ENCODE data around the gene STAB1.
A peak's percentile ranks its signal among the peaks of the same experiment; 100 is the strongest.

STAB1 gene

DNA sequence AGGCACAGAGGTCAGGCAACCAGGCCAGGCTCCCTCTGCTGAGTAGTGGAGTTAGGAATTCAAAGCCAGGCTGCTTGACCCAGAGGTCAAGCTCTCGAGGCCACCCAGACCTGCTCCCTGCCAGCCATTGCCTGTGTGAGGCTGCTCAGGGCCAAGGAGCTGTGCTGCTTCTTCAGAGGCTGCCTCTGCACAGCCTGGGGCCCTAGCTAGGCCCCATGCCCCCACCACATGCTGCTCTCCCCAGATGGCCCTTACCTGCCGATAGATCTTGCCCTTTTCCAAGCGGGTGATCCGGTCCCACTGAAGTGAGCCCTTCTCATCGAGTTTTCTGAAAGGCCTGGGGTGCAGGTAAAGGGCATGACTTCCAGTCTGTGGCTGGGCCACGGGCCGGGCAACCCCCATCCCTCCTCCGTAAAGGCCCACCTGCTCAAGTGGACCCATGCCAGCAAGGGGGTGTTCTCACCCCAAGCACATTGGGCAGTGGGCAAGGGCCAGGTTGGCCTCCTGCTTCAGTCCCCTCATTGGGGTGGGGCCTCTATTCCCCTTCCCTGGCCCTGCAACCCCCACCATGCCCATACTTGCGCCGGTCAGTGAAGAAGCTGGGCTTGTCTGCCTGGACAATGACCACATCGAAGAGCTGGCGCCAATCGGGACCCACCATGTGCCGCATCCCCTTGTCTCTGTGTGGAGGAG, 32.0 kb downstream of the STAB1 start:
- peaks cover 4% of the 10 kb centered on the region for H3K4me1 Mint-ChIP-seq

DNA sequence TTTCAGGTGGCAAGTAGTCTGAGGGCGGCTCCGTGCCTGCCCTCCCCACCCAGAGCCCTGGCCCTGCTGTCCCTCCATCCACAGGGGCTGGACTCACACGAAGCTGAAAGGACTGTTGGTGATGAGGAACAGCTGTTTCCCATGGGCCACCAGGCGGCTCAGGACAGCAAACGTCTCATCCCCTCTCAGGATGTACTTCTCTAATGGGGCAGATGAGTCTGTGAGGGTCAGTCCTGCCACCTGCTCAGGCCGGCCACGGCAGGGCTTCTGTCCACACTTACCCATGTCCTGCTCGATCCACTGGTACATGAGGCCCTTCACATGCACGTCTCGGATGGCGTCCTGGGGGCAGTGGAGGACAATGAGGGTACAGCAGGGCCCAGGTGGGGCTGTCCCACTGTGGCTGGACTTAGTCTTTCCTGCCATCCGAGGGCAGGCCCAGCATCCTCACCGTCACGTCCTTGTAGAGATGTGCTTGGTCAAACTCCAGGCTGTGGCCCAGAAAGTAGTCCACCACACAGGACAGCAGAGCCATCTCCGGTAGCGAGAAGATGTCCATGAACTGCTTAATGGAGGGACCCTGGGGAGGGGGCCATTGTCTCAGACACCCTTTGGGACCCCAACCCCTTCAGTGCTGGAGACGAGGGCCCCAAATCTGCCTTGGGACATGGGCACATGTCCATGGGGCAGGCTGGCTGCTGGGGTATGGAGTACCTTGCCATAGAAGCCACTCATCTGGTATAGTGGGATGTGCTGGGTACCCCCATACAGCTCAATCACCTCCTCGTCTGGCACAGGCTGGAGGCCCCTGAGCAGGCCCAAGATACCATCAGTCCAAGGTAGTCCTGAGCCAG, 32.8 kb downstream of the STAB1 start:
- ATAC-seq, result no peak
- H3K36me3 Mint-ChIP-seq (ENCODE audit: low read depth), result peaks cover 6% of the 10 kb centered on the region
- H3K9me3 Mint-ChIP-seq, result no peaks in the 10 kb centered on the region
- no peak overlapping the region for H3K4me3 Mint-ChIP-seq
- no peak for DNase-seq
- H3K27me3 Mint-ChIP-seq, result no peaks in the 10 kb centered on the region
- no peak overlapping the region for H3K27ac Mint-ChIP-seq
- H3K4me1 Mint-ChIP-seq, result peaks cover 9% of the 10 kb centered on the region

More for the DNA sequence above, 32.0 kb downstream of the STAB1 start:
- Mint-ChIP-seq H3K4me3 (no peak overlapping the region), H3K36me3 (ENCODE audit: low read depth) (peaks cover 6% of the 10 kb centered on the region), H3K27me3 (no peaks in the 10 kb centered on the region), H3K9me3 (no peaks in the 10 kb centered on the region), H3K27ac (no peak overlapping the region)
- DNase-seq (no peak), ATAC-seq (no peak)

DNA sequence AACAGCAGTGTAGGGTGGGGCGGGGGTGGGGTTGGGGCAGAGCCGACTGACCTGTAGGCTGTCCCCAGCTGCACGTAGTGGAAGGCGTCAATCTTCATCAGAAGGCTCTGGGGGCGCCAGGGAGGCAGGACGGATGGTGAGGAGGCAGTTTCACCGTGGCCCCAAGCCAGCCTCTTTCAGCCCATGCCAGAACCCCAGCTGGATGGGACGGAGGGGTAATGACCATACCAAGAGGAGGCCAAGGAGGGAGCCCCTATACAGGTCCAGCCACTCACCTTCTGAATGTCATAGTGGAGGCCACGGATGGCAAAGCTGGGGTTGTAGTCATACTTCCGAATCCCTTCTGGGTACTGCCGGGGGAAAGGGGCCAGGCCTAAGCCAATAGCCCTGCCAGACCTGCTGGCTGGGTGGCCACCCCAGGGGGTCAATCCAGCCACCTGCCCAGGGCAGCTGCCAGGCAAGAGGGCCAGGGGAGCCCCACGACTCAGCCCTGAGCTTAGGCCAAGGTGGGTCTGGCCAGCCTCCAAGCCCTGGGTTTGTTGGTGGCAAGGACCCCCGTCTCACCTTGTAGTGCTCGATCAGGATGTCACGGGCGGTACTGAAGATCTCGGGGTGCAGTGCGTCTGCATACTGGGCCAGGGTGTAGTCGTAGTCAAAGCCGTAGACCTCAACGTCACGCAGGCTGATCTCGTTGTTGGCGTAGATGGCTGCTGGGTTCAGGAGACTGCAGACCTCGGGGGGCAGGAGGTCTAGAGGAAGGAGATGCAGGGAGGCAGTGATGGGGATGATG, 33.6 kb downstream of the STAB1 start:
- Mint-ChIP-seq H3K9me3 (no peaks in the 10 kb centered on the region), H3K27me3 (no peaks in the 10 kb centered on the region), H3K27ac (no peak overlapping the region), H3K36me3 (ENCODE audit: low read depth) (peaks cover 6% of the 10 kb centered on the region), H3K4me1 (peaks cover 9% of the 10 kb centered on the region), H3K4me3 (no peak overlapping the region)
- DNase-seq, result no peak
- ATAC-seq, result no peak

DNA sequence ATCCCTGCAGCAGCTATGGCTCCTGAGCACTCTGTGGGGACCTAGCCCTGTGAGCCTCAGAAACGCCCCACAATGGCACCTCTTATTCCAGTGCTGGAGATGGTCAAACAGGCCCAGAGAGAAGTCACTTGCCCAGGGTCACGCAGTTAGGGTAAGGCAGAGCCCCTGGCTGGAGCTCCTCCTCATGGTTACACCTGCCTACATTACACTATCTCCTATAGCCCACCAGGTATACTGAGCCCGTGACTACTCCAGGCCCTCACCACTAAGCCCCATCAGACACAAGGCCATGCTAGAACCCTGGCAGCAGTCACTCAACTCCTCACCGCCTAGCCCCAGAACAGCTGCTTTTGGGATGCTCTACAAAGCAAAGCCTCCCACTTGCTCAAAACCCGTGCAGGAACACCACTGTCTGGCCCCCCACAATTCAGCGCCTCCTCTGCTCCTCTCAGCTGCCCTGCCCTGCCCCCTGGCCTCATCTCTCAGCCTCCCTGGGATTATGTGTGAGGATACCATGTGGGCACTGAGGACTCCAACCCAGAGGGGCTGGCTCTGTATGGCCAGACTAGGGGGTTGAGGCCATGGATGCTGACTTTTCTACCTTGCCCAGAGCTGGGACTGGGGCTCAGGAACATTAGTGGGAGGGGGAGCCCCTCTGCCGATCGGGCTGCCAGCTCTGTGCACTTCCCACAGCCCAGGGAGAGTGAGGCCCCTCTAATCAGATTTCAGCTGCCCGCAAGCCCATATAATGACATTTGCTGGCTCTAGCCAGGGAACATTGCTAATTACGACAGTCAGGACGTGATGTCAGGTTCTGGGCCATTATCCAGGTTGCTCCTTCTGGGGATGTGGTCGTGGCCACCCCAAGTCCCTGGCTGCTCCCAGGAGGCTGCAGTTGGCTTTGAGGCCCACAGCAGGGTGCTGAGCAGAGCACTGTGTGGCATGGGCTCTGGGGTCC, 34.5 kb downstream of the STAB1 start:
- Mint-ChIP-seq H3K27ac (no peak overlapping the region), H3K9me3 (no peaks in the 10 kb centered on the region), H3K4me3 (no peak overlapping the region), H3K4me1 (peaks cover 12% of the 10 kb centered on the region), H3K27me3 (no peaks in the 10 kb centered on the region), H3K36me3 (ENCODE audit: low read depth) (no peaks in the 10 kb centered on the region)
- DNase-seq, result no peak
- no peak for ATAC-seq

DNA sequence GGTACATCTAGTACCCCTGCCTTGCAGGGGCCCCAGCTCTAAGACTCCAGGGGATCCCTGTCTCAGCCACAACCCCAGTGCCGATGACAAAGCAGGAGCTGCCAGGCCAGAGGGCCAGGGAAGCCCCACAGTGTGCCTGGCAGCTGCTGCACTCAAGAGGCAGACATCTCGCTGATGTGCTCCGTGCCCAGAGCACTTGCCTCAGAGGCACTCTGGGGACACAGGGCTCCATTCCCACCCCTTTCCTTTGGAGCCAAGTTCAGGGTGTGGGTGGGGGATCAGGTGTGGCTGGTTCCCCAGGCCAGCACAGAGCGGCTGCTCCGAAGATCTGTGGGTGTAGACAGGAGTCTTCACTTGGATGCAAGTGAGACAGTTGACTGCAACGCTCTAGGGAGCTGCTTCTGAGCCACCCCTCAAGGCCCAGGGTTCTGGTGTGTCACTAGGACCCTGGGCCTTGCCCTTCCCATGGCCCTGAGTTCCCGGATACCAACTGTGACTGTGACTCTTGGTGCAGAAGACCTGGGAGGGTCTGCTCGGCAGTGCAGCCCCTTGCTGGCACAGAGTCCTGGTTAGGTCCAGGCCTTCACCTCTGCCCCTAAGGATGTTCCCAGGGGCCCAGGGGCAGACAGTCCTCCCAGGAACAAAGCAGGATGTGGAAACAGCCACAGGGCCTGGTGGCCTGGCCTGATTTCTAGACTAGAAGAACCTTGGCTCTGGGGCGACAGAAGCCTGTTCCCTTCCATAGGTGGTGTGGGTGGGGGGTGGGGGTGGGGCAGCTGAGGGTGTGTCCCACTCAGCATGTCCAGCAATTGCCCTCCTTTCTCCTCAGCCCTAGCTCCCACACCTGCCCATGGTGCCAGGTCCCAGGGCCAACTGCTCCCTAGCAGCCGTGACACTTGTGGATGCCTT, 36.0 kb downstream of the STAB1 start:
- DNase-seq (no peak), ATAC-seq (no peak)
- no peaks in the 10 kb centered on the region for H3K27me3 Mint-ChIP-seq
- no peak overlapping the region for H3K4me3 Mint-ChIP-seq
- no peak overlapping the region for H3K27ac Mint-ChIP-seq
- H3K36me3 Mint-ChIP-seq (ENCODE audit: low read depth), result no peaks in the 10 kb centered on the region
- H3K4me1 Mint-ChIP-seq, result peaks cover 21% of the 10 kb centered on the region
- no peaks in the 10 kb centered on the region for H3K9me3 Mint-ChIP-seq

DNA sequence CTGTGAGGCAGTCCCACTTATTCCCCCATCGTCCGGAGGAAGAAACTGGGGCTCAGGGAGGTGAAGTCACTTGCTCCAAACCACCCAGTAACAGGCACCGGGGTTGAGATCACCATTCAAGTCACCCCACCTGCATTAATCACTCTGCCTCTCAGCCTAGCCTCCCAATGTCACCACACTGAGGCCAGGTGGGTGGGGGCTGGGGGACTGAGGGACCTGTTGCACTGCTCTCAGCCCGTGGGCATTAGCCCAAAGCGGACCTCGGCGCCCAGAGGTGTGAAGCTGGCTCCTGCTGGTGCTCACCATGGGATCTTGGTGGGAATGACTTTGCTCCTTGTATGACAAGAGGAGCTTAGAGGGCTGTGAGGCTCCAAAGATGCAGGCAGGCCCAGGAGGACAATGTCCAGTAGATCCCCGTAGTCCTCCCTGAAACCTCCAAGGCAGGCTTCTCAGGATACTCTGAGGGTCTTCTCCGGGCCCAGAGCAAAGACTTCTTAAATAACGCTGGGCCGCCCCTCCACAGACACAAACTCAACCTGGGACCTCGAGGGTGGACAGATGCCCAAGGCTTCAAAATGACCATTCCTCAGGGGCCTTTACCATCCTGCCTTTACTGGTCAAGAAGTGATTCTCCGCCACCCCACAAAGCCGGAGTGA, 36.9 kb downstream of the STAB1 start:
- Mint-ChIP-seq H3K27me3 (no peaks in the 10 kb centered on the region), H3K4me3 (peak overlapping the region; percentile 83), H3K9me3 (no peaks in the 10 kb centered on the region), H3K4me1 (peaks cover 23% of the 10 kb centered on the region), H3K36me3 (ENCODE audit: low read depth) (no peaks in the 10 kb centered on the region), H3K27ac (peak overlapping the region; percentile 69)
- DNase-seq, result no peak
- no peak for ATAC-seq

DNA sequence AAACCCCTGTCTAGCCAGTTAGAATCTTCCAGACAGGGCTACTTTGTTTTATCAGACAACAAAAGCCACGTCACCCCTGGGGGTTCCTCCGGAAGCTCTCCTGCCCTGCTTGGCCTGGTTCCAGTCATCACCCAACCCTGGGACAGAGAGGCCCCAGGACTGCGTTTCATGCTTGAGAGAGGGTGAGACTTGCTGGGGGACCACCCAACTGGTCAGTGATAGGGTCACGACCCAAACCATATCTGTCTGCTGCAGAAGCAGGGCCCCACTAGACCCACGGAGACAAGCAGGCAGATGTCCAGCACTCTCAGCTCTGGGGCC, 37.3 kb downstream of the STAB1 start:
- Mint-ChIP-seq H3K36me3 (ENCODE audit: low read depth) (peaks cover 3% of the 10 kb centered on the region), H3K27me3 (no peaks in the 10 kb centered on the region), H3K27ac (peak overlapping the region; percentile 69), H3K9me3 (no peaks in the 10 kb centered on the region), H3K4me3 (peak overlapping the region; percentile 83), H3K4me1 (peaks cover 28% of the 10 kb centered on the region)
- no peak for ATAC-seq
- DNase-seq, result peak; percentile 40

DNA sequence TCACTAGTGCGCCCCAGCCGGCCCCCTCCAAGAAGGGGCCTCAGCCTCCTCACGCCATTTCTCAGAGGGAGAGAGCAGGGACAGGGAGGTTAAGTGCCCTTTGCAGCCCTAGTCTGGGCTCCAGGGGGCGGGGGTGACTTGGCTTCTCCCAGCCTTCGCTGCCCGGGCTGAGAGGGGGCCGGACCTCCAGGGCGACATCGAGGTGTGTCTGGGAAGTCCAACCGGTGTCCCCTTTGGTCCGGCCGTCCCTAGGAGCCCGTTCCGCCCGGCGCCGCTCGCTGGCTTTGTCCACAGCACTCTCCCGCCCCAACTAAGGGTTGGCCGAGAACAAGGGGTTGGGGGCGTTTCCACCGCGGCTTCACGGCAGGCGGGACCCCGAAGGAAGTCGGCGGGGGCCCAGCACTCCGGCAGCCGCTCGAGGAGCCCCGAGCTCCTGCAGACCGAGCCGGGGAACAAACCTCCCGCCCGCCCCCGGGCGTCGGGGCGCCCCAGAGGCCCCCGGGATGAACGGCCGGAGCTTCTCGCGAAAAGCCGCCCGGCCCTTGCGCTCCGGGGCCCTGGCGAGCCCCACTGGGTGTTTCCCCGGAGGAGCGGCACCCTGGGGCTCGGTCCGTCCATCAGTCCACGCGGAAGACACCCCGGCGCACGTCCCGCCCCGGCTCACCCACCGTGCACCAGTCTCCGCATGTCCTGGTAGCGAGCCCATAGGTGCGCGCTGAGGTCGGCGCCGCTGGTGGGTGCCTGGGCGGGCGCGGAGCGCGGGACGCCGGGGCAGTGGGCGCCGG, 37.9 kb downstream of the STAB1 start:
- peaks cover 33% of the 10 kb centered on the region for H3K4me1 Mint-ChIP-seq
- peak overlapping the region; percentile 69 for H3K27ac Mint-ChIP-seq
- ATAC-seq (peak; percentile 2), DNase-seq (peak; percentile 35)
- peaks cover 8% of the 10 kb centered on the region for H3K36me3 Mint-ChIP-seq (ENCODE audit: low read depth)
- no peaks in the 10 kb centered on the region for H3K9me3 Mint-ChIP-seq
- no peaks in the 10 kb centered on the region for H3K27me3 Mint-ChIP-seq
- peak overlapping the region; percentile 83 for H3K4me3 Mint-ChIP-seq

DNA sequence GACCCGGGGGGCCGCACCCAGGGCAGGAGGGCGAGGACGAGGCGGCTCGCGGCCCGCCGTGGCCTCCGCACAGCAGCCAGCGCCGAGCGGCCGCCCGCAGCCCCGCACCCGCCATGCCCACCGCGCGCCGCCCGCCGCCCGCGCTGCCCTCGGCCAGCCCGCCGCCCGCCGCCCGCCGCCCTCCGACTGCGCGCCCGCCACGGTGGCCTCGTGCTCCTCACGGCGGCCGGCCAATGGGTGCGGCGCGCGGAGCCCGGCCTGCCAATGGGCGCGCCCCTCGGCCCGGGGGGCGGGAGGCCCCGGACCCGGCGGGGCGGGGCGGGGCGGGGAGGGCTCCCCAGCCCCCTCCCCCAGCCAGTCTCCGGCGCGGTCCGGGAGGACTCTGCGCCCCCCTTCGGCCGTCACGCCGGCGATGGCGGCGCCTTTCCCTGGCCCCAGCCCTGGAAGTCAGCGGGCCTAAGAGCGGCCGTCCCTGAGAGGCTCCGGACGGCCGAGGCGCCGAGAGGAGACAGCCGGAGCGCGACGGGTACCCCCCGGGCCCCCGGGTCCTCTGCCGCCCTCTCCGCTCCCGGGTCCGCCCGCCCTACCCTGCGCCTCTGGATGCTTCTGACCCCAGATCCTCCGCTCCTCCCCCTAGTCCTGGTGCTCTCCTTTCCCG, 38.6 kb downstream of the STAB1 start, which contains the start of gene NT5DC2:
Gene NT5DC2, minus strand, starts transcription at position 235 of the 658 bp plus-strand sequence. Its CDS starts 120 bp downstream, at position 115.
- H3K27ac Mint-ChIP-seq, result peak within 1 kb of the TSS; percentile 73
- peak; percentile 78 for DNase-seq
- peak; percentile 50 for ATAC-seq

DNA sequence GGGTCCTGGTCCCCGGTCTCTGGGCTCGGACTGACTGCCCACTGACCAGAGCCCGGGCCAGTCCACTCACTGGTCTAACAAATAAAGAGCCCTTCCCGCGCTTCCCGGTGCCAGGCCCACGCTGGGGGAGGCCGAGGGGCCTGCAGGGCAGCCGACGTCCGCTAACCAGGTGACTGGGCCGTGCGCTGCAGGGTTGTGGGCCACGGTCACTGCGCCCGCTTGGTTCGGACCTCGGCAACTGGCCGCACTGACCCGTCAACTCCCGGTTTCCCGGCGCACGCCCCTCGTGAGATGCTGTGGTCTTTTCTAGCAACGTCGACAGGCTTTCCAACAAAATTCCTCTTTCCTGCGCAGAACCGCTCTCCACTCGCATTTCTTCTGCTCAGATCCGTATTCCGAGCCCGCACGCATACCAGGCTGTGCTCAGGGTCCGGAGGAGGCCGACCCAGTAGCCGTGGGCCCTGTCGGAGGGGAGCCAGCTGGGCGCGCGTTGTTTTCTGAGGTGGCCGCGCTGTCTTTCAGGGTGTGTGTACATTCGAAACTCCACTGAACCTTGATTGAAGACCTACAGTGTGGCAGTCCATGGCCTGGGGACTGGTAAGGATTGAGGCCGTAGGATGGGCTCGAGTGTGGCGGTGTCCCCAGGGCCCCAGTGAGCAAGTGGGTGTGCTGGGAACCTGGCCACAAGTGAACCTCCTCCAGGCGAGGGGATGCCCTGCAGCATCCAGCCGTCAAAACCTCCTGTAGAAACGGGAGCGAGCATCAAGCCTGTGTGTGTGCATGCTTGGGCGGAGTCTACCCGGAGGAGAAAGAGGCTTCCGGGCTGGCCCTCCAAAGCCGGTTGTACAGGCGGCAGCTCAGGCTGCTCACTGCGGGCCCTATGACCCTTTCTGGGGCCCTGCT, 39.4 kb downstream of the STAB1 start:
- no peaks in the 10 kb centered on the region for H3K9me3 Mint-ChIP-seq
- H3K27me3 Mint-ChIP-seq, result no peaks in the 10 kb centered on the region
- H3K36me3 Mint-ChIP-seq (ENCODE audit: low read depth), result peaks cover 20% of the 10 kb centered on the region
- no peak for ATAC-seq
- DNase-seq, result no peak
- peaks cover 47% of the 10 kb centered on the region for H3K4me1 Mint-ChIP-seq
- peak overlapping the region; percentile 77 for H3K4me3 Mint-ChIP-seq
- H3K27ac Mint-ChIP-seq, result peak overlapping the region; percentile 73

More for the DNA sequence above, 38.6 kb downstream of the STAB1 start, which contains the start of gene NT5DC2:
- Mint-ChIP-seq H3K9me3 (no peaks in the 10 kb centered on the region), H3K4me3 (peak within 1 kb of the TSS; percentile 83), H3K4me1 (peaks cover 39% of the 10 kb centered on the region), H3K36me3 (ENCODE audit: low read depth) (peaks cover 13% of the 10 kb centered on the region), H3K27me3 (no peaks in the 10 kb centered on the region)

Measured in activated naive CD8-positive, alpha-beta T cell treated with anti-CD3 and anti-CD28 coated beads, Interleukin-2, amount 50 U/mL, for 24 hours (primary cell).